ENCODE results near the gene POLR2J3.
"Not testable (repeated sequence)": the region's sequence is repeated elsewhere in the genome, so short reads cannot be mapped to it uniquely, and the experiment has no call there.

DNA sequence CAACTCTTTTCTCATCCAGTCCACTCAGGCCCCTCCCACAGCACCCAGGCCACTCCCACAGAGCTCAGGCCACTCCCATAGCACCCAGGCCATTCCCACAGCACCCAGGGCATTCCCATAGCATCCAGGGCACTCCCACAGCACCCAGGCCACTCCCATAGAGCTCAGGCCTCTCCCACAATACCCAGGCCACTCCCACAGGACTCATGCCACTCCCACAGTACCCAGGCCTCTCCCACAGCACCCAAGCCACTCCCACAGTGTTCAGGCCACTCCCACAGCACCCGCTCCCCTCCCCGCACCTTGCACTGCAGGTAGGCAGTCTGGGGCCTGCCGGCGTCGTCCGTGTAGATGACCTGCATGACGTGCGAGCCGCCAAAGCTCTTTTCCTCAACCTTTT, 17.5 kb upstream of the POLR2J3 start:
- TF ChIP-seq EZH2phosphoT487 (IDR thresholded peaks at IDR 0.05; ENCODE audit: borderline replicate concordance, low read length), result not testable (repeated sequence)
- TF ChIP-seq, protein P1, sequence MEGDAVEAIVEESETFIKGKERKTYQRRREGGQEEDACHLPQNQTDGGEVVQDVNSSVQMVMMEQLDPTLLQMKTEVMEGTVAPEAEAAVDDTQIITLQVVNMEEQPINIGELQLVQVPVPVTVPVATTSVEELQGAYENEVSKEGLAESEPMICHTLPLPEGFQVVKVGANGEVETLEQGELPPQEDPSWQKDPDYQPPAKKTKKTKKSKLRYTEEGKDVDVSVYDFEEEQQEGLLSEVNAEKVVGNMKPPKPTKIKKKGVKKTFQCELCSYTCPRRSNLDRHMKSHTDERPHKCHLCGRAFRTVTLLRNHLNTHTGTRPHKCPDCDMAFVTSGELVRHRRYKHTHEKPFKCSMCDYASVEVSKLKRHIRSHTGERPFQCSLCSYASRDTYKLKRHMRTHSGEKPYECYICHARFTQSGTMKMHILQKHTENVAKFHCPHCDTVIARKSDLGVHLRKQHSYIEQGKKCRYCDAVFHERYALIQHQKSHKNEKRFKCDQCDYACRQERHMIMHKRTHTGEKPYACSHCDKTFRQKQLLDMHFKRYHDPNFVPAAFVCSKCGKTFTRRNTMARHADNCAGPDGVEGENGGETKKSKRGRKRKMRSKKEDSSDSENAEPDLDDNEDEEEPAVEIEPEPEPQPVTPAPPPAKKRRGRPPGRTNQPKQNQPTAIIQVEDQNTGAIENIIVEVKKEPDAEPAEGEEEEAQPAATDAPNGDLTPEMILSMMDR (conservative IDR thresholded peaks at IDR 0.05; ENCODE audit: low read depth, low read length), result not testable (repeated sequence)
